GM18502 (cell line): ENCODE measurements around the gene NCKAP5.
"Not testable (repeated sequence)": the region's sequence is repeated elsewhere in the genome, so short reads cannot be mapped to it uniquely, and the experiment has no call there.

Source experiments
- ATAC-seq: cut with Tn5 transposase; IDR thresholded peaks from one replicate; pipeline ENCODE4 v1.9.1; 2021; ENCODE audit warnings: mild to moderate bottlenecking; ENCODE audit not compliant: unreplicated experiment, poor library complexity

The NCKAP5 gene

GRCh38 chr2:133476931-133477615, 91.2 kb downstream of the NCKAP5 start:
- no peak for ATAC-seq

- ATAC-seq = no peak
These were observed 92.0 kb downstream of the NCKAP5 start for GRCh38 chr2:133476286-133476685.

- ATAC-seq = no peak
These were observed 92.7 kb downstream of the NCKAP5 start for GRCh38 chr2:133475610-133476009.

- not testable (repeated sequence) for ATAC-seq
These were observed 97.8 kb downstream of the NCKAP5 start for GRCh38 chr2:133470446-133470845.

GRCh38 chr2:133462811-133463210, 105.5 kb downstream of the NCKAP5 start:
- no peak for ATAC-seq

DNA sequence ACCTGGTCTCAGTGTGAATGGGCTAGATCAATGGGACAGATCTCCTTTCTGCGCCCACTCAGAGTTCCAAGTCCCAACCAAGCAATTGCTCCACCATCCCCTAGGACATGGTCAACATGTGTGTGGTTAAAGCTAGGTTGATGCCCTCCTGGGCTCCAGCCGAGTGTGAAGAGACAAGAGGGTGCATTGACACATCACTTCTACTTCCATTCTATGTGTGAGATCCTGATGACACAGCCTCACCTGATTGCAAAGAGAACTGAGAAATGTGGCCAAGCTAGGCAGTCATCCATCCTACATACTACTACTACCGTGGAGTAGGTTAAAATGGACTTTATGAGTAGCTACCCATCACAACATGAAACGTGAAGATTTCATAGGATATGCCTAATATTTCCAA, 106.8 kb downstream of the NCKAP5 start:
- ATAC-seq = no peak

- ATAC-seq = no peak
These were observed 108.7 kb downstream of the NCKAP5 start for GRCh38 chr2:133459590-133459989.

DNA sequence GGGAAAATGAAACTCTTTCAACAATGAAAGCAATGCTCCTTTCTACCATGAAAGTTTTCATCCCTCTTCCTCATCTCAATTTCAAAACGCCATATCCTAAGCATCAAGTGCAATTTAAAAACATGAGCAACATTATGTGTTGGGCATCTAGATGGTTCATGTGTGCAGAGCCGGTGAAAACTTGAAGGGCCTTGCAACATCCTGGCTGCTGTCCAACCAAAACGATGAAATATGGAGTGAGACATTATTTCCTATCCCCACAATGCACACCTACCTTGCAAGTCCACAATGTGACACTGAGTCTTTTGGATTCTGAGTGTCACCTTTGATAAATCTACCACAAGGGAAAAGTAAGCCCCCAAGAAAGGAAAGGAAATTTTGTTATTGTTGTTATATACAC, 110.0 kb downstream of the NCKAP5 start:
- no peak for ATAC-seq

DNA sequence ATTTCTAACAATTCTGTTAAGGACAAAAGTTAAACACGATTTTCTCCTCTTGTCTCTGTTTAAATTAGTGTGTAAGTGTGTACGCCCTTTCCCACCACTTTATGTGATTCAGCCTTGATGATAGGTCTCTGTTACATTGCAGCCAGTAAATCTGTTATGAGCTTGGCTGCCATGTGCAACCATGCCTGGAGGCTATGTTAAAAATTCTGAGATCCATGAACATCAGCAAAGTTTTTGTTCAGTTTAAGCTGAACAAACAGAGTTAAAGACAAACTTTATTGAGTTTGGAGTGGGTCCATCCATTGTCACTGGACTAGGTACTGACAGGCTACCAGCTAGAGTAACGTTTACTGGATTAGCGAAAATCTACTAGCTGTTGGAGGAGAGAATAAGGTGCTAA, 110.4 kb downstream of the NCKAP5 start:
- ATAC-seq = no peak

- ATAC-seq = no peak
These were observed 111.3 kb downstream of the NCKAP5 start for GRCh38 chr2:133456971-133457370.

DNA sequence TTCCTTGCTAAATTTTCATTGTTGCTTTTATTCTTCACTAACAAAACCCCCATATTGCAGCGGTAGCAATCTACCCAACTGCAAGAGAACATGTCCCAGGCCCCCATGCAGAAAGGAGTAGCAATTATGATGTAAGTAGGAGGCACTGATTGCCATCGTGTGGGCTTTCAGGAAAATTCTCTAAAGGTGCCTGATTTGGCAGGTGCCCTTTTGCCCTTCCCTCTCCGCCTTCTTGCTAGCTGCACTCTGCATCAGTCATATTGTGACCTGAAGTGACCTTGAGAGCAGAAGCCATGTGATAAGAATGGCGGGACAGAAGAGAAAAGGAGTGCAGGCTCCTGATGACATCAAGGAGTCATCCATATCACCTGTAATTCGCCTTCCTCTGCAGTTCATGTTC, 112.1 kb downstream of the NCKAP5 start:
- ATAC-seq = no peak

GRCh38 chr2:133453032-133453431, 115.2 kb downstream of the NCKAP5 start:
- ATAC-seq = no peak

- ATAC-seq = no peak
These were observed 115.7 kb downstream of the NCKAP5 start for GRCh38 chr2:133452583-133452982.

DNA sequence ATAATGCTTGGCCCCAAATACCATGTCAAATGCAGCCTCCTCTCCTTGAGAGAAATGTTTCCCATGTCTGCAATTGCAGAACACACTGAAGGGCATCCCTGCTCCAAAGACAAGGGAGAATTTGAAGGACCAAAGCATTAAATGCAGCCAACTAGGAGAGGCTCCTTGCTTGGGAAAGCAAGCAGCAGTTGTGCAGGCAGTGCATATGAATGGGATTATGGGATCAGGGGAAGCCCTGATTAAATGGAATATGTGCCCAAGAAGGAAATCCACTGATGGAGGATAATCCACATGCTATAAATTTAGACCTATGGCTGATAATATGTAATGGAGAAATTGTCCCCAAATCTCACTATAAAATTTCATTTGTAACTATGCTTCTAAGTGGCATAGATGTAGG, 116.1 kb downstream of the NCKAP5 start:
- ATAC-seq = no peak

DNA sequence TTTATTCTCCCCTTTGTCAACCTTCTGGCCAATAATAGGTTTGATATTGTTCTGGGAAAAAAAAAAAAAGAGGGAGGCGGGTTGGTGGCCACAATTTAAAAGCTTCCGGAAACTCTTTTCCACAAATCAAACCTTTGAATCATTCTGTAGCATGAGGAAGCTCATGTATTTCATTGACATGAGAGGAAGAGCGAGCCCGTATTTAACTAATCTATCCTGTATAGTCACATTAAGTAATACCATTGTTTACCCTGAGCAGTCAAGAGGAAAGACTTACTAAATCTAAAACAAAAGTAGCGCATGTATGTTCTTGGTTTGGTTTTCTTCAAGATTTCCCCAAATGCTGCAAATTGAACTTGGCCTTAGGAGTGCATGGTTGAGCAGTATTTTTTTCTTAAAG, 120.1 kb downstream of the NCKAP5 start:
- ATAC-seq = no peak

GRCh38 chr2:133447303-133447702, 121.0 kb downstream of the NCKAP5 start:
- ATAC-seq = no peak

DNA sequence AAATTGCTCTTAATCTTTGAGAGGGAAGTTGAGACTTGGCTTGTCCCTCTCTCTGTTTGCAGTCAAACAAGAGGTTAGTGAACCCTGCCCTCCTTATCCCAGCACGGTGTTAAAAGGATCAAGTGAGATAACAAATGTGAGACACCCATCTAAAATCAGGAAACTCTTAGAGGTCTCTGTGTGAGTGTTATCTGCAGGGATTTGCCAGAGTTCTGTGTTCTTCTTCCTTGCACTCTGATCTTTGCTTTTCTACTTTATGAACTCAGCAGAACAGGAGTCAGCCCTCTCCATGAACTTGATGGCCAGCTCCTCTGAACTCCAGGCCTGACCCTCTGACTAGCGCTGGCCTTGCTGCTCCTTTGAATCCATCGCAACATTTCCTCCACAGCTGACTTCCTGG, 123.8 kb downstream of the NCKAP5 start:
- ATAC-seq = no peak

DNA sequence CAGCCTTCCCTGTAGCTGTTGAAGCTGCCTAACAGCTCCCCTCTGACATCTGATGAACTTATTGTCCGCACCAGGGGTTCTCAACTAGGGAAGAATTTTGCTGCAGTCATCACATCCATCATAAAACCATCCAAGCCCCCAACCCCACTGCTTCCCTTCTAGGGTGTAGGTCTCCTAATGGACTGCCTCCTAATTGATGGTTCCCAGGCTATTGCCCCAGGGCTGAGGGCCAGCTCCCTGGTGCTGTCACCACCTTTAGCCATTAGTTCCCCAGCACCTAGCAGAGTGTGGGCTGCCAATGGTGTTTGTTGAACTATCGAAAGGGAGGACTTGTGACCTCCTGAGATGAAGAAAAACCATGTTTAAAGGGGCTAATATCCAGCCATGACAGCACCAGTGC, 125.9 kb downstream of the NCKAP5 start:
- no peak for ATAC-seq

DNA sequence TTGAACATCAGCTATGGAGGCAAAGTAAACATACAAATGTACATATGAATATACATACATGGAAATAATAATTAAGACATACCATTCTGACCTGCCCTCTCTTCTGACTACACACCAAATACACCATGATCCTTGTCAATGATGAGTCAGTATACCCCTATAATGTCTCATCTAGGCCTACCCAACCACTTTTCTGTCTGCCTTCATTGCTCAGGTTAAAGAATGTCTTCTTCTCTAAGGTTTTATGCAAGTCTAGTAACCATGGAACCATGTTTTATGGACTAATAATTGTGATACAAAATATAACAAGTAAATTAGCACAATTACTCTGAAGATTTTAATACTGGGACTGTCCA, 128.7 kb downstream of the NCKAP5 start:
- ATAC-seq = no peak

- ATAC-seq = no peak
These were observed 129.3 kb downstream of the NCKAP5 start for GRCh38 chr2:133438848-133439564.

DNA sequence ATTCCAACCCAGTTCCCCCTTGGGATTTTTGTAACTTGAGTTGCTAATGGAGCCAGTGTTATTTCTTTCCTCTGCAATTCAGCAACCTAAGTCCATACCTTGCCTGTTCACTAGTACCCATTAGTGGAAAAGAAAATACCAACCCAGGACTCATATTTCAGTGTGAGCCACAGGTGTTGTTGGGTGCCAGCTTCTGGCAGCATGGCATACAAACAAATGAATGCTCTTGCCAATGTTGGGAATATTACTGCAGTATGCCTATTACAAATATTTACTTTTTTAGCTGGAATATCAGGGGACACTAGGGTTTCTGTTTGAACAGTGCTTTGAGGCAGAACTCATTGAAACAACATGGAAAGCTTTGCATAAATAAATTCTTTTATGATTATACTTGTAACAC, 130.2 kb downstream of the NCKAP5 start:
- no peak for ATAC-seq

DNA sequence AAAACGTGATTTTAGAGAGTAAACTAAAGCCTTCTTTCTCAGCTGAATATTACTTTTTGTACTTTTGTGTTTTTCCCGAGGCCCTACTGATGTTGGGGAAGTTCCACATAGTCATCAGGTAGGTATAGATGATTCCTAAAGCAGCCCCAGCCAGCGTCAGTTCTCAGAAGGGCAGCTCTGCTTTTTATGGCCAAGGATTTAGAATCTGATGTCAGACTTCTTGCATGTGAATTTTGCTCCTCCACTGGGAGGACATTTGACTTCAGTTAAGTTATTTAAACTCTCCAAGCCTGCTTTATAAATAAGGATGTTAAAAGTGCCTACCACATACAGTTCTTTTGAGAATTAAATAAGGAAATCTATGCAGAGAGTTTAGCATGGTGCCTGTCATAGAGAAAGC, 130.8 kb downstream of the NCKAP5 start:
- no peak for ATAC-seq
